Measurements from ENCODE around the gene HYAL2.
A peak's percentile ranks its signal among the peaks of the same experiment; 100 is the strongest.

Gene HYAL2

GRCh38 chr3:50294089-50294488, 28.5 kb downstream of the HYAL2 start:
- in situ Hi-C loops (cut with MboI; ENCODE audit: low pct_unique_long_range_greater_than_20kb, low sequenced_read_pairs, unreplicated experiment): no loop called here

GRCh38 chr3:50293079-50293801, 29.3 kb downstream of the HYAL2 start:
- in situ Hi-C loops (cut with MboI; ENCODE audit: low pct_unique_long_range_greater_than_20kb, low sequenced_read_pairs, unreplicated experiment): no loop called here
- no peak for TF ChIP-seq CTCF (IDR thresholded peaks at IDR 0.05; ENCODE audit: extremely low read depth, insufficient read depth, missing control alignments)
- DNase-seq (ENCODE audit: low spot score): no peak

More at GRCh38 chr3:50294089-50294488, 28.5 kb downstream of the HYAL2 start:
- TF ChIP-seq CTCF (IDR thresholded peaks at IDR 0.05; ENCODE audit: extremely low read depth, insufficient read depth, missing control alignments): no peak
- no peak for DNase-seq (ENCODE audit: low spot score)

GRCh38 chr3:50292159-50293078, 30.1 kb downstream of the HYAL2 start, which contains the start of gene IFRD2:
Gene IFRD2 (minus strand): TSS chr3:50292429. CDS start chr3:50292274, 155 bp downstream.
- in situ Hi-C loops (cut with MboI; ENCODE audit: low pct_unique_long_range_greater_than_20kb, low sequenced_read_pairs, unreplicated experiment): no loop called here
- peak; percentile 5 for TF ChIP-seq CTCF (IDR thresholded peaks at IDR 0.05; ENCODE audit: extremely low read depth, insufficient read depth, missing control alignments)
- DNase-seq (ENCODE audit: low spot score): peak; percentile 96

- no peak for DNase-seq (ENCODE audit: low spot score)
- in situ Hi-C loops (cut with MboI; ENCODE audit: low pct_unique_long_range_greater_than_20kb, low sequenced_read_pairs, unreplicated experiment): no loop called here
- no peak for TF ChIP-seq CTCF (IDR thresholded peaks at IDR 0.05; ENCODE audit: extremely low read depth, insufficient read depth, missing control alignments)
These were observed 32.3 kb downstream of the HYAL2 start for GRCh38 chr3:50290161-50290641.

GRCh38 chr3:50289130-50289529, 33.4 kb downstream of the HYAL2 start:
- in situ Hi-C loops (cut with MboI; ENCODE audit: low pct_unique_long_range_greater_than_20kb, low sequenced_read_pairs, unreplicated experiment): no loop called here
- no peak for DNase-seq (ENCODE audit: low spot score)
- TF ChIP-seq CTCF (IDR thresholded peaks at IDR 0.05; ENCODE audit: extremely low read depth, insufficient read depth, missing control alignments): no peak

GRCh38 chr3:50288387-50289007, 34.0 kb downstream of the HYAL2 start:
- DNase-seq (ENCODE audit: low spot score): no peak
- in situ Hi-C loops (cut with MboI; ENCODE audit: low pct_unique_long_range_greater_than_20kb, low sequenced_read_pairs, unreplicated experiment): no loop called here
- no peak for TF ChIP-seq CTCF (IDR thresholded peaks at IDR 0.05; ENCODE audit: extremely low read depth, insufficient read depth, missing control alignments)

Data from GM13977 (cell line).